Stimulated activated CD8-positive, alpha-beta memory T cell treated with anti-CD3 and anti-CD28 coated beads, Interleukin-12 subunit alpha, Interleukin-12 subunit beta, amount 100 ng/mL, for 1 hour (primary cell): Measurements from ENCODE around the gene KCNQ4.

Experiments
- DNase-seq: peaks from one replicate; pipeline ENCODE4 v3.0.0-alpha.2; 2020; ENCODE audit warnings: low read depth

KCNQ4 gene

DNA sequence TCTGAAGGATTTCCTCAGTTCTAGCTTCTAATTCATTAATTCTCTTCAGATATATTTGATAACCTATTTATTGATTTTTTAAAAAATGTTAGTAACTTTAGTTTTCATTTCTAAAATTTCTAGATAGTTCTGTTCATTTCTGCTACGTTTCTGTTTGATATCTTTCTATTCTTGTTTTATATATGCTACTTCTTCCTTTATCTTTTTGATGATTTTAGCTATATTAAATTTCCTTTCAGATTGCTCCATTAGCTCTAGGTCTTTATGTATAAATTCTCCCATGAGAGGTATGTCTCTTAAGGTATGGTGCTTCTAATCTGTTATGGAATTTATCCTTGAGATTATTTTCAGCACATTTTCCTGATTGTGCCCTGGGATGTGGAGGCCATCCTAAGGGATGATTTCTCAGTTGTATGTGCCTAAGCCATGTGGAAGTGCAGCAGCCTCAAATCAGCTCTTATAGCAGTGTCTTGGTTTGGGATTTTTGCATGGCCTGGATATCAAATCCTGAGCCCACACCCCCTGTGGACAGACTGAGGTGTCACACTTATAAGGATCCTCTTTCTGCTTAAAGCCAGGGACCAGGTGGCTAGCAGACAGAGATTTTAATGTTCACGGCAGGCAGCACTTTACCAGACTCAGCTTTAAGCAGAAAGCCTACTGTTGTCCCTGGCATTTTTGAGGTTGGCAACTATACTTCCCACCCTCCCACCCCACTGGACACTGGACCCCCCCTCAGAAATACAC is 6.2 kb upstream of the KCNQ4 start:
- DNase-seq, result no peak

DNA sequence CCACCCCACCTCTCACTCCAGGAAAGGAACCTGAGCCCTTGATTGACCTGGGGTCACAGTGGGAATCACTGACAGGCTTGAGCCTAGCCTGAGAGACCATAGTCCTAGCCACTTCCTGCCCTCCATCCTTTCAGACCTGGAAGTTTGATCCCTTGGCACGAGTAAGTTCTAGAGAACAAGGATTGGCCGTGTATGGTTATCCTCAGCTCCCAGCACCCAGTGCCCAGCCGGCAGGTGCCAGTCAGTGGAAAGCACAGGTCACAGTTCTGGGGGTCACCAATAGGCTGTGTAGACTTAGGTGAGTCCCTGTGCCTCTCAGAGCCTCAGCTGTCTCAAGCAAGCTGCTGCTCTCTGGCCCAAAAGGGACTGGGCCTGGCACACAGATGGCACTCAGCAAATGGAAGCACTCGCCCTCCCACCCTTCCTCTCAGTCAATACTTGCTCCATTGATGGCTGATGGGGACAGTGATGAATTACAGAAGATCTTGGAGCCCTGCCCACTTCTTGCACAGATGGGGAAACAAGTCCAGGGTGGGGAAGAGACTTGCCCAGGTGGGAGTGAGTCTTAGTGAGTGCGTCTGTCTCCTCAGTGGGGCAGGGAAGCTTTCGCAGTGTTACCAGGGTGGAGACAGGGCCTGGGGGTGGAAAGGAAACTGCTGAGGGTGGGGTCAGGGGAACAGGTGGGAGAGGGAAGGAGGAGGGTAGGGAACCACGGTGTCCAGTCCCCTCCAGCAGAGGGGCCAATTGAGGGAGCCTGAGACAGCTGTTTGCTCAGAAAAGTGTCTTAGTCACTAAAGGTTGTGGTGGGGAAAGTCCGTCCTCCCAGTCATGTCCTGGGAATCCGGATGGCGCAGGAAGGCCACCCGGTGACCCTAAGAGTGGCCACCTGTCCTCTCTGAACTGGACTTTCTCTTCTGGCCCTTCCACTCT is 2.6 kb upstream of the KCNQ4 start:
- DNase-seq, result no peak

- no peak for DNase-seq
Measured at GRCh38 chr1:40781608-40781971, 2.0 kb upstream of the KCNQ4 start.

- no peak for DNase-seq
Measured at GRCh38 chr1:40782371-40782956, 1.1 kb upstream of the KCNQ4 start.

DNA sequence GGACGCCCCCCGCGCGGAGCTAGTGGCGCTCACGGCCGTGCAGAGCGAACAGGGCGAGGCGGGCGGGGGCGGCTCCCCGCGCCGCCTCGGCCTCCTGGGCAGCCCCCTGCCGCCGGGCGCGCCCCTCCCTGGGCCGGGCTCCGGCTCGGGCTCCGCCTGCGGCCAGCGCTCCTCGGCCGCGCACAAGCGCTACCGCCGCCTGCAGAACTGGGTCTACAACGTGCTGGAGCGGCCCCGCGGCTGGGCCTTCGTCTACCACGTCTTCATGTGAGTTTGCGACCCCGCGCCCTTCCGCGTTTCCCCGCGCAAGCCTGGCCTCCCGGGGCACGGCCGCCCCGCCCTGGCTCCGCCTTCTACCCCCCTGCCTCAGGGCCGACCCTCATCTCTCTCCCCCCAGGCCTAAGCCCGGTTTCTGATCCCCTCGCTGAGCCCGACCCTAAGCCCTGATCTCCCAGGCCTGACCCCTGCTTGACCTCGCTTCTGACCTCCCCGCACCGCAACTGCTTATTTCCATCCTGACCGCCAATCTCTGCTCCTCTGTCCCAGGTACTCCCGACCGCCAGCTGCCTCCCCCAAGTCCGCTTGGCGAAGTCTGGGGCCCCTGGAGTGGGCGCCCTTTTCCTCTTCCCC is 669 bp downstream of the KCNQ4 start:
- DNase-seq, result no peak

- no peak for DNase-seq
Measured at GRCh38 chr1:40784771-40785151, 1.2 kb downstream of the KCNQ4 start.

GRCh38 chr1:40785446-40785845 is 1.9 kb downstream of the KCNQ4 start:
- DNase-seq, result no peak

- DNase-seq, result no peak
Measured at GRCh38 chr1:40786171-40786994, 2.8 kb downstream of the KCNQ4 start.

- DNase-seq, result no peak
Measured at GRCh38 chr1:40786995-40787705, 3.6 kb downstream of the KCNQ4 start.

DNA sequence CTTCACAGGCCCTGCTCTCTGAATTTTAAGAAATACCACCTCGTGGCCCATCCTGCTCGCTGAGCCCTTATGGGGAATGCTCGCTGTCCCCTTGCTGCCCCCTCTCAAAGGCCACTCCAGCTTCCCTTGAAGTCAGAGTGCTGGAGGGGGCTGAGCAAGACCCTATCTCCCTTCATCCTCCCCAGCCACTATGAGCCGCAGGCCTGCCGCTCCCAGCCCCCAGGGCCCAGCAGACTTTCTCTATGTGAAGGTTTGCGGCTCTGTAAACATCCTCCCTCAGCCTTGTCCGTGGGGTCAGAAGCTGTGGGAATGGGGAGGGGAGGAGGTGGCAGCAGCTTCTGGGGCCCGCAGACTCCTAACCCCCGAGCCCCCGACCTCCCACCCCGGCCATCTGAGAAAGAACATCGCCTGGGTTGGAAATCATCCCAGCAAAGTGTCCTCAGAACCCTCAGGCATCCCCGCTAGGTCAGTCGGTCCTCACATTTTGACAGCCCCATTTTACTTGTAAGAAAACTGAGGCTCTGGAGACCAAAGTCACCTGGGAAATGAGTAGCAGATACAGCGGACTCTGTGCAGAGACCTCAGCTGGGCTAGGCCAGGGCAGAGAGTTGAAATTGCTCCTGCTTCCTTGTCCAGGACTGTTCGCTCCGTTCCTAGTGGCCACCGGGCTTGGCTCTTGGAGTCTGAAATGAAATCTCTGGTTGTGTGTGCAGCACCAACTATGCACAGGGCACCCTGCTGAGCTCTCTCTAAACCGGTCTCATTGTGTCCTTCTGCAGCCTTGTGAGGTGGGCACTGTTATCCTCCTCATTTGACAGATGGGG is 4.4 kb downstream of the KCNQ4 start:
- DNase-seq, result no peak

DNA sequence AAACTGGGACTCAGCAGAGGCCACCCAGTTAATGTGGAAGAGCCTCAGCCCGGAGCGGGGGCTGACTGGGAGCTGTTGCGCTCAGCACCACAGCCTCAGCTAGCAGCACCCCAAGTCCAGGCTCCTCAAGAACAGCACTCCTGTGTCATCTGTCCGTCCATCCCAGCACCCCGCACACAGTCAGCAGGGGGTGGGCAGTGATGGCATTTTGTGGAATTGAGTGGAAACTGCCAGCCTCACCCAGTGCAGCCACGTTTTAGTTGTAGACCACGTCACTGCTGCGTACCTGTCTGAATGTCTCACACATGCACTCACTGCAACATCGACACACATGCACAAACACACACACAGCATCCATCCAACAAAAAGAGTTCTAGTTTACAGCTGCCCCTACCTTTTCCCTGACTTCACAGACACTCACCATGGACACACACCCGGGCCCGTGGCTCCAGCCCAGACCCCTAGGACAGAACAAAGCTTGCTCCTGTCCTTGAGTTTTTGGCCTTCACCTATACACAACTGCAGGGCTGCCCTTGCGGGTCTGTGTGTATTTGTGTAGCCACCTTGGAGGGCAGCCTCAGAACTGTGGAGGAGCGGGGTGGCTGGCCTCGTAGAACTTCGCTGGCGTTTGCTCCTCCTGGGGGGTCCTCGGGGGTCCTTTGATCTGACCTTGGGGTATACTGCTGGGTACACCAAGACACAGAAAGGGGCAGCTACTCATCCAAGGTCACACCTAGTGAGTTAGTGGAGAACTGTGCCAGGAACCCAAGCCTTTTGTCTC is 5.2 kb downstream of the KCNQ4 start:
- DNase-seq, result no peak

DNA sequence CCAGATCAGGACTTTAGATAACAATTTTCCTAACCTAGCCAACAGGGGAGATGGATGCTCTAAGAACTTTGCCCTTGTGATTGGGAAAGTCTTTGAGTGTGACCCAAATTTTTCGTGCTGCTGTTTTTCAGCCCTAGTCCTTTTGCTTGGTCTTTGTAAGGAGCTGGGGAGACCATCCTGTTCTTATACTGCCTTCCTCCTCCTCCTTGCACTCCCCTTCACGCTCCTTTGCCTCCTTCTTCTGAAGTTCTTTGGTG is 5.7 kb downstream of the KCNQ4 start:
- no peak for DNase-seq

DNA sequence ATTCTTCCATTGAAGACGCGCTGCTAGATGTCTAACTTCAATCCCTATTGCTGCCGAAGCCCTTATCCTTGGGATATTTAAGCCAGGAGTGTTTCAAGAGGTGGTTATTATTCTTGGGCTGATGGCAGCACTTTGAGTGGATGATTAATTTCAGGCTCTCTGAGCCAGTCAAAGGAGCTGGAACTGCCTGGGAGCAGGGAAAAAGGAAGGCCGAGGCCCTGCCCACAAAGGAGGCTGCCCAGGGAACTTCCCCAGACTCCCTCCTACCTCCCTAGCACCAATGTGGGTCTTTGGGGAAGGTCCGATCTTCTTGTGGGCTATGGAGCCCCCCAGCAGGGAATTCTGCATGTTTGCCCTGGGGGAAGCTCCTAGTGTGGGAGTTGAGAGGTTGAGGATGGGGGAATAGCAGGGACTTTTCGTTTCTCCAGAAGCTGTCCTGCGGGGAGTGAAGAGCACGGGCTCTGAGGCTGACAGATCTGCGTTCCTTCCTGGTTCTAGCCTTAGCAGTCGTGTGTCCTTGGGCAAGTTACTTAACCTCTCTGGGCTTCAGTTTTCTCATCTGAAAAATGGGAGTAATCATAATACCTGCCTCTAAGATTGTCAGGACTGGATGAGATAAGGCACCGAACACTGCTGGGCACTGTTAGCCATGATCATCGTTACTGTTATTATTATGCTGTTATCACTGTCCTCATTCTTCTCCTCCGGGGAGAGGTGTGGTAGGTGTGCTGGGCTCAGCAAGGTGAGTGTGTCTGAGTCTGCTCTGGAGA is 6.3 kb downstream of the KCNQ4 start:
- DNase-seq, result no peak

DNA sequence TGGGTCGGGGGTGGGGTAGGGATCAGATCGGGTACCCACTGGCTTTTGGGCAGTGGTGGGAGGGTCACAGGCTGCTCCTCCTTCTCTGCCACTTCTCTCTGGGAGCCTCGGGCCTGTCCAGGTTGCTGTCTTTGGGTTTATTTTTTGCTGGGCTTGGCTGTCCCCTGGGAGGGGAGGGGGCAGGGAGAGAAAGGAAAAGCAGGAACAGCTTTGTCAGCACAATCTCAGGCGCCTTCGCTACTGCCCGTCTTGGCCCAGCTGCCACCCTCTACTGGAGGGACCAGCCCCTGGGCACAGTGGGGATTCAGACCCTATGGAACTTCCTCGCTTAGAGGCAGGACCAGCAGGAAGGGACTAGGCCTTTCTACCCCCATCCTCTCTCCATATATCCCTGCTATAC is 8.4 kb downstream of the KCNQ4 start:
- no peak for DNase-seq

DNA sequence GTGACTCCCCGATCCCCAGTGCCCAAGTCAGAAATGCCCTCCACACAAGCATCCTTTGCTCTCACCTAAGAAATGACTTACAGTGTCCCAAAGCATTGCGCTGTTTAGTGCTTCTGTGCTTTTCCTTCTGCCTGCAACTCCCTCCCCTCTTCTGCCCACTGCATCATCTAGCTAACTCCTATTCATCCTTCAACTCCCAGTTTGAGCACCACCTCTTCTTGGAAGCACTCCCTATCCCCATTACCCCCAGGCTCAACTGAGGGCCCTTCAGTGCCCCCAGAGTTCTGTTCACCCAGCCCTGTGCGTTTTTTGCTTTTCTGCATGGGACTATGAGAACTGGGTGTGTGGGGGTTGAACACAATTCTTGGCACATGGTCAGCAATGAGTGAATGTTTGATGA is 10.0 kb downstream of the KCNQ4 start:
- no peak for DNase-seq

DNA sequence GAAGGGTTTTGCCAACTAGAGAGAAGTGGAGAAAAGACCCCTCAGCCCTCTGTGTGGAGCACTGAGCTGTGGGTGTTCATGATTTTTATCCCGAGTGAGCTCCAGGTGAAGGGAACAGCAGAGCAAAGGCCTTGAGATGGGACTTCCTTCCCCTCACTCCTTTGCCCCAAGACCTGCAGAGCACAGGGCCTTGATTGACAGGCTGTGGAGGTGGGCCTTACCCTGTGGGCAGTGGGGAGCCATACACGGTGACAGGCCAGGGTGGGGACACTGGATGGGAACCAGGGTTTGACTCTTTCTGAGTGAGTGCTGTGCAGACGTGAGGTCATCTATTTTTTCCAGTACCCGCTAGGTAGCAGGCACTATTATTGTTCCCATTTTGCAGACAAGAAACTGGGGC is 10.5 kb downstream of the KCNQ4 start:
- no peak for DNase-seq

- DNase-seq, result no peak
Measured at GRCh38 chr1:40794974-40795715, 11.6 kb downstream of the KCNQ4 start.
